Smooth muscle cell of the coronary artery (primary cell): ENCODE measurements around the gene RGPD8. TPM values are rescaled to one million over a fixed set of nuclear protein-coding genes. Genes with fewer than 3 reads are reported as not detected.

Experiments used
- total RNA-seq: library from RNA; depleted of rRNA; stranded (reverse); fragments of >200 nt; gene quantifications from 2 replicates; pipeline ENCODE4 v1.2.3, GENCODE V29; 2014; ENCODE audit warnings: low replicate concordance

Gene RGPD8
- 4.8 and 20.5 TPM in 2 replicates for total RNA-seq

DNA sequence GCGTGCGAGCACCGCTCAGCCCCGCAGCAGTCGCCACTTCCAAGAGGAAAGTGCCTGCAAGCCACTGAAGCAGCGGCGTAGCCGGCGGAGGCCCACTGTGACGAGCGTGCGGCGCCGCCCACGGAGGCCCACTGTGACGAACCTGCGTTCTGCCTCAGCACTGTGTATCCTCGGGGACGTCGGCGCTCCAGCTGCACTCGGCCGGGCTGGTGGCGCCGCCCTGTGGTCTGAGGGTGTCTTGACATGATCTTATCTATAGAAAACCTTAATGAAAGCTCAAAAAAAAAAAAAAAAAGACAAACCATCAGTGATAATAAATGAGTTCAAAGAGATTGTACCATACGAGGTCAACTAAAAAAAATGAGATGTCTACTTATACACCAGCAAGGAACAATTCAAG is at the start of gene RGPD8:
Gene RGPD8 (minus strand): TSS at position 166 of the 400 bp plus-strand sequence. CDS start 192 bp downstream, outside the sequence.

DNA sequence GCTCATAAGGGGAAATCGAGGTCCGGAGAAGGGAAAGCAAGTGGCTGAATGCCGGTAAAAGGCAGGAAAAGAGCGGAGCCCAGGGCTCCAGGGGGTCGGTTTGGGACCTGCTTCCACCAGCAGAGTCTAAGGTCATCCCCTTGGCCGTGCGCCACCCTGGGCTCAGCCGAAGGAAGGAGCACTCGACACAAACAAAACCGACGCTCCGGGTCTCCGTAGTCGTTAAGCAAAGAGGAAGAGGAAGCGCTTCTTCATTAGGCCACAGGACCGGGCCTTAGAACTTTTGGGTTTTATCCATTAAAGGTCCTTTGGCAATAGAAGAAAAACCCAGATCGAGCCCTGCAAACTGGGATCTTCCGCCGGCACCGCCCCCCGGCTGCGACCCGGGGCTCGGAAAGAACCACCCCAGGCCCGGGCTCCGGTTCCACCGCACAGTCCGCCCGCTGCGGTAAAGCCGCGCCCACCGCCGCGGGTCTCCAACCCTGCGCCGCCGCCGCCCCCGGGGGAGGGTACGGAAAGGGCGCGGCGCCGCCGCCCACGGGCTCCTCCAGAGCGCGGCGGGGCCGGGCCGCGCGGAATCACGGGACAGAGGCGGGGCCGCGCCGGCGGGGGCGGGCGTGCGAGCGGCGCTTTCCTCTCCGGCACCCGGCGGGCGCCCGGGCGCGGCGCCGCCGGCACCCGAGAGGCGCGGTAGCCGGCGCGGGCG is 48.2 kb upstream of the RGPD8 start, which contains the start of gene TTL:
Gene TTL (plus strand): TSS at position 629 of the 706 bp plus-strand sequence. CDS start 189 bp downstream, outside the sequence.

Other genes with a start within 250 kb of the RGPD8 start
- 5.5 and 6.4 TPM in 2 replicates for gene ZC3H8, start 178.6 kb downstream of the RGPD8 start, total RNA-seq
- 3.3 and 3.4 TPM in 2 replicates for gene ZC3H6, start 158.0 kb downstream of the RGPD8 start, total RNA-seq
- 26.8 and 28.0 TPM in 2 replicates for gene TTL, start 48.5 kb upstream of the RGPD8 start, total RNA-seq
- gene POLR1B, start 108.8 kb upstream of the RGPD8 start, total RNA-seq, result 11.9 and 13.5 TPM in 2 replicates
- gene CHCHD5, start 151.0 kb upstream of the RGPD8 start, total RNA-seq, result 13.2 and 21.2 TPM in 2 replicates
- gene SLC20A1, start 212.3 kb upstream of the RGPD8 start, total RNA-seq, result 27.4 and 82.2 TPM in 2 replicates